Ishikawa (cell line): Measurements from ENCODE around the gene GNAS.
A peak's percentile ranks its signal among the peaks of the same experiment; 100 is the strongest.

Source experiments
- CEBPB ChIP-seq: IDR thresholded peaks from 2 replicates; pipeline ENCODE4 v1.6.1; 2012
- CREB1 ChIP-seq: IDR thresholded peaks from 2 replicates; pipeline ENCODE4 v1.6.1; 2012; ENCODE audit warnings: low read depth
- EGR1 ChIP-seq: IDR thresholded peaks from 2 replicates; pipeline ENCODE4 v1.6.1; 2012
- EP300 ChIP-seq: IDR thresholded peaks from 2 replicates; pipeline ENCODE4 v1.6.1; 2012; ENCODE audit warnings: borderline replicate concordance
- FOXM1 ChIP-seq: IDR thresholded peaks from 2 replicates; pipeline ENCODE4 v1.6.1; 2012; ENCODE audit warnings: low read depth, borderline replicate concordance
- NFIC ChIP-seq: IDR thresholded peaks from 2 replicates; pipeline ENCODE4 v1.6.1; 2012
- RAD21 ChIP-seq: IDR thresholded peaks from 2 replicates; pipeline ENCODE4 v1.6.1; 2012; ENCODE audit warnings: low read depth
- TAF1 ChIP-seq: IDR thresholded peaks from 2 replicates; pipeline ENCODE4 v1.6.1; 2012; ENCODE audit warnings: low read depth, mild to moderate bottlenecking
- TCF12 ChIP-seq: IDR thresholded peaks from 2 replicates; pipeline ENCODE4 v1.6.1; 2012; ENCODE audit warnings: low read depth
- TEAD4 ChIP-seq: IDR thresholded peaks from 2 replicates; pipeline ENCODE4 v1.6.1; 2012
- YY1 ChIP-seq: IDR thresholded peaks from 2 replicates; pipeline ENCODE4 v1.6.1; 2012; ENCODE audit warnings: low read depth
- ZBTB7A ChIP-seq: IDR thresholded peaks from 2 replicates; pipeline ENCODE4 v1.6.1; 2012; ENCODE audit warnings: low read depth
- TF ChIP-seq, protein P1 (sequence below): IDR thresholded peaks from 2 replicates; pipeline ENCODE4 v1.6.1; 2012
- TF ChIP-seq, protein P2 (sequence below): IDR thresholded peaks from 2 replicates; pipeline ENCODE4 v1.6.1; 2012
- TF ChIP-seq, protein P3 (sequence below): IDR thresholded peaks from 2 replicates; pipeline ENCODE4 v1.6.1; 2012; ENCODE audit warnings: low read depth, mild to moderate bottlenecking

The GNAS gene

DNA sequence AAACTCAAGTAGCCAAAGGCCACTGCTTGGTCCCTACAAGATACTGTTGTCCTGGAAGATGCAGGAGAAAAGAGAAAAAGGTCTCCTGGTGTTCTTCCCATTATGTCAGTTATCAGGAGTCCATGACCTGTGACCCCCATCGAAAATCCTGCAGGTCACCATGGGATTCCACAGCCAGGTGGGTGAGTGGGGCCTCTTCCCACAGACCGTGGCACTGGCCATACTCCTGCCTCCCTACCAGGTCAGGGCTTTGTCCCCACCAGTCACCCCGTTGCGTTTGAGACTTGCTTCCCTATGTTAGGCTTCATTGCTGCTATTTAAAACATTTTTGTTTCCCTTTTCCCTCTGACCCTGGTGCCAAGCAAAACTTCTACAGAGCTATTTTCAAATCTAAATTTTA, 60.6 kb downstream of the GNAS start:
- TF ChIP-seq, protein P1, sequence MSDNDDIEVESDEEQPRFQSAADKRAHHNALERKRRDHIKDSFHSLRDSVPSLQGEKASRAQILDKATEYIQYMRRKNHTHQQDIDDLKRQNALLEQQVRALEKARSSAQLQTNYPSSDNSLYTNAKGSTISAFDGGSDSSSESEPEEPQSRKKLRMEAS, result no peak
- TF ChIP-seq EP300 (no peak), NFIC (no peak), TAF1 (no peak), YY1 (no peak), RAD21 (no peak), EGR1 (no peak), CEBPB (no peak), TCF12 (no peak), FOXM1 (no peak), ZBTB7A (no peak), CREB1 (no peak), TEAD4 (no peak)
- TF ChIP-seq, protein P2, sequence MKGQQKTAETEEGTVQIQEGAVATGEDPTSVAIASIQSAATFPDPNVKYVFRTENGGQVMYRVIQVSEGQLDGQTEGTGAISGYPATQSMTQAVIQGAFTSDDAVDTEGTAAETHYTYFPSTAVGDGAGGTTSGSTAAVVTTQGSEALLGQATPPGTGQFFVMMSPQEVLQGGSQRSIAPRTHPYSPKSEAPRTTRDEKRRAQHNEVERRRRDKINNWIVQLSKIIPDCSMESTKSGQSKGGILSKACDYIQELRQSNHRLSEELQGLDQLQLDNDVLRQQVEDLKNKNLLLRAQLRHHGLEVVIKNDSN, result no peak
- TF ChIP-seq, protein P3, sequence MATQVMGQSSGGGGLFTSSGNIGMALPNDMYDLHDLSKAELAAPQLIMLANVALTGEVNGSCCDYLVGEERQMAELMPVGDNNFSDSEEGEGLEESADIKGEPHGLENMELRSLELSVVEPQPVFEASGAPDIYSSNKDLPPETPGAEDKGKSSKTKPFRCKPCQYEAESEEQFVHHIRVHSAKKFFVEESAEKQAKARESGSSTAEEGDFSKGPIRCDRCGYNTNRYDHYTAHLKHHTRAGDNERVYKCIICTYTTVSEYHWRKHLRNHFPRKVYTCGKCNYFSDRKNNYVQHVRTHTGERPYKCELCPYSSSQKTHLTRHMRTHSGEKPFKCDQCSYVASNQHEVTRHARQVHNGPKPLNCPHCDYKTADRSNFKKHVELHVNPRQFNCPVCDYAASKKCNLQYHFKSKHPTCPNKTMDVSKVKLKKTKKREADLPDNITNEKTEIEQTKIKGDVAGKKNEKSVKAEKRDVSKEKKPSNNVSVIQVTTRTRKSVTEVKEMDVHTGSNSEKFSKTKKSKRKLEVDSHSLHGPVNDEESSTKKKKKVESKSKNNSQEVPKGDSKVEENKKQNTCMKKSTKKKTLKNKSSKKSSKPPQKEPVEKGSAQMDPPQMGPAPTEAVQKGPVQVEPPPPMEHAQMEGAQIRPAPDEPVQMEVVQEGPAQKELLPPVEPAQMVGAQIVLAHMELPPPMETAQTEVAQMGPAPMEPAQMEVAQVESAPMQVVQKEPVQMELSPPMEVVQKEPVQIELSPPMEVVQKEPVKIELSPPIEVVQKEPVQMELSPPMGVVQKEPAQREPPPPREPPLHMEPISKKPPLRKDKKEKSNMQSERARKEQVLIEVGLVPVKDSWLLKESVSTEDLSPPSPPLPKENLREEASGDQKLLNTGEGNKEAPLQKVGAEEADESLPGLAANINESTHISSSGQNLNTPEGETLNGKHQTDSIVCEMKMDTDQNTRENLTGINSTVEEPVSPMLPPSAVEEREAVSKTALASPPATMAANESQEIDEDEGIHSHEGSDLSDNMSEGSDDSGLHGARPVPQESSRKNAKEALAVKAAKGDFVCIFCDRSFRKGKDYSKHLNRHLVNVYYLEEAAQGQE, result no peak

DNA sequence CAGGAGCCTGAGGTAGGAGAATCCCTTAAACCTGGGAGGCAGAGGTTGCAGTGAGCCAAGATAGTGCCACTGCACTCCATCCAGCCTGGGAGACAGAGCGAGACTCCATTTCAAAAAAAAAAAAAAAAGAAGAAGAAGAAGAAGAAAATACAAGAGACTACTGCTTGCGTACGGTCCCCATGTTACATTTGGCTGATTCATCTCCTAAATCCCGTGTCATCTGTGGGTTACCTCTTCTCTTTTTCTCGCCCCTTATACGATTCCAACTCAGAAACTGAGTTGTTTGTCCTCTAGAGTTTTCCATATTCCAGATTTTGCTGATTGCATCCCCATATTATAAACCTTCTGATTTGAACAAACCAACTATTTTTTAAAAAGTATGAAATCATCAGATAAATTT, 66.1 kb downstream of the GNAS start:
- TF ChIP-seq CREB1 (no peak), TEAD4 (no peak), EGR1 (no peak), ZBTB7A (no peak), YY1 (no peak), EP300 (no peak), FOXM1 (no peak), RAD21 (no peak), NFIC (no peak), TAF1 (no peak), TCF12 (no peak), CEBPB (no peak)
- TF ChIP-seq, protein P2, result no peak
- TF ChIP-seq, protein P1, result no peak
- TF ChIP-seq, protein P3, result no peak

DNA sequence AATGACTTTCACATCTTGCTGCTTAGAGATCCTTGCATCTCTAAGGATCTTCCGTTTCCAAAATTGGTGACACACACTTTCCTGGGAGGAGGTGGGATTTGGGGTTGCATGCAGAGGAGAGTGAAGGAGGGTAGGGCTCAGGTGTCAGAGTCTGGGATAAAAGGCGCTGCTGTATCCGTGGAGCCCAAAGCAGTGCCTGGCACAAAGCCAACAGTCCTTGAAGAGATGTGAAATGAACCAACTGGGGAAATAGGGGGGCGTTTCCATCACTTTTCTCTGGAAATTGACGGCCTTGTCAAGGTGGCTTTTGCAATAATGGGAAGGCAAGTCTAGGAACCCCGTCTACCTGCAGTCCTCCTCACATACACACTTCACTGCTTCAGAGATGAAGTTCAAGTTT, 69.0 kb downstream of the GNAS start:
- no peak for TF ChIP-seq EP300
- TF ChIP-seq, protein P3, result no peak
- TF ChIP-seq, protein P1, result no peak
- TF ChIP-seq NFIC, result peak; percentile 46
- no peak for TF ChIP-seq ZBTB7A
- TF ChIP-seq CREB1, result no peak
- no peak for TF ChIP-seq YY1

DNA sequence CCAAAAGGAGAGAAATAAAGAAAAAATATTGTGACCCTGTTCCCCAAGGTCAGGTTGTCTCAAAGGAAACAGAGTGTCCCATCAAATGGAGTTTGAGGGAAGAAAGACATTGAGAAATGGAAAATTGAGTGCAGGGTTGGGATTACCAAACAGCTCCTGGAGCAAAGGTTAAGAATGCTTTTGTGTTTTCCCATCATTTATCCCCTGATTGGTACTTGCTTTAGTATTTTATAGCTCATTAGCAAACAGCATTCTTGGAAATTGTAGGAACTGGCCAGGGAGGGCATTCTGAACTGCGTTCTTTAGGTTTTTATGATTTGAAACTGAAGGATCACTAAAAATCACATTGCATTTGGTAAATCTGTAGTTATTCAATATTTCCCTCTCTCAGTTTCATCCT, 69.5 kb downstream of the GNAS start:
- TF ChIP-seq, protein P1, result no peak

DNA sequence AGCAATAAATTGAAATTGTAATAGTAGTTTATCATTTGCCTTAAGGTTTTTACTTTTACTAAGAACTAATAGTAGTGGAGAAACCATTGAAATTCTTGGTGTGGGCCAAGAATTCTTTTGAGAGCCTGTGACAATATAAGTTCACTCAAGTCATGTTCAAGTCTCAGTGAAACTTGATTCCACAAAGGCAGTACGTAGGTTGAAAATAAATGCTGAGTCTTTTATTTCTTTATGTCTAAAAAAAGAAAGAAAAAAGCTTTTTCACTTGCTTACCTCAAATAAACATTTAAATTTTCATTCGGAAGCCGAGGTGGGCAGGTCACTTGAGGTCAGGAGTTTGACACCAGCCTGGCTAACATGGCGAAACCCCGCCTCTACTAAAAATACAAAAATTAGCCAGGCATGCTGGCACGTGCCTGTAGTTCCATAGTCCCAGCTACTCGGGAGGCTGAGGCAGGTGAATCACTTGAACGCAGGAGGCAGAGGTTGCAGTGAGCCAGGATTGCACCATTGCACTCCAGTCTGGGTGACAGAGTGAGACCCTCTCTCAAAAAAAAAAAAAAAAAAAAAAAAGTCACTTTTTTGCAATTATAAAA, 70.7 kb downstream of the GNAS start:
- TF ChIP-seq CEBPB (no peak), FOXM1 (no peak), EP300 (no peak)
